Measurements from ENCODE around the gene DLG4.

The DLG4 gene

DNA sequence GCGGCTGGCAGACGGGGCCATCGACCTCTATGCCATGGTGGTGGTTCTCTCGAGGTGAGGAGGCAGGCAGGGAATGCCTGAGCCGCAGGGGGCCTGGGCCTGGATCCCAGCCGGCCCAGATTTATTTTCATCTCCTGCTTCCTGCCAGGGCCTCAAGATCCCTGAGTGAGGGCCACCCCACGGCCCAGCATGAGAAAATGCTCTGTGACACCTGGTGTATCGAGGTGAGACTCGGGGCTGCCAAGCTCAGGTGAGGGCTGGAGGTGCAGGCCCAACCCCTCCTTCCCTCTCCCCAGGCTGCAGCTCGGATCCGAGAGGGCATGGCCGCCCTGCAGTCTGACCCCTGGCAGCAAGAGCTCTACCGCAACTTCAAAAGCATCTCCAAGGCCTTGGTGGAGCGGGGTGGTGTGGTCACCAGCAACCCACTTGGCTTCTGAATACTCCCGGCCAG is 5.0 kb upstream of the DLG4 start:
- no peaks in the 10 kb centered on the region for H3K9me3 ChIP-seq (ENCODE audit: control insufficient read depth, low read depth, low read length)
- H3K27ac ChIP-seq (ENCODE audit: low read length): no peak overlapping the region
- H3K27me3 ChIP-seq (ENCODE audit: control insufficient read depth, insufficient read depth, low read length): no peaks in the 10 kb centered on the region
- no peak overlapping the region for H3K4me3 ChIP-seq (ENCODE audit: low read length)
- peaks cover 5% of the 10 kb centered on the region for H3K4me1 ChIP-seq (ENCODE audit: control insufficient read depth, low read depth, low read length)
- H3K36me3 ChIP-seq (ENCODE audit: control insufficient read depth, low read depth, low read length): peaks cover 68% of the 10 kb centered on the region
- H3K9ac ChIP-seq (ENCODE audit: low read length): no peak overlapping the region

DNA sequence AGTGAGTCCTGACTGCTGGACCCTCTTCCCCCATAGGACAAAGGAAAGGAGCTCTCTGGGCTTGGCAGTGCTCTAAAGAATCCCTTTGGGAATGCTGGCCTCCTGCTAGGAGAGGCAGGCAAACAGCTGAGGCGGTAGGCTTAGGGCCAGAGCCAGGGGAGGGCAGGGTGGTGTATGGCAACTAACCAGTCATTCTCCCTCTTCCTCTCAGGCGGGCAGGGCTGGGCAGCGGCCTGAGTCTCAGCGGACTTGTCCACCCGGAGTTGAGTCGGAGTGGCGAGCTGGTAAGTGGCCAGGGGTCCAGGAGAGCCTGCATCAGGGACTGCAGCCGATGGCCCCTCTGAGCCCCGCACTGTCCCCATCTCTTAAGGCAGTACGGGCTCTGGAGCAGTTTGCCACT is 4.5 kb upstream of the DLG4 start:
- H3K9ac ChIP-seq (ENCODE audit: low read length): no peak overlapping the region
- H3K9me3 ChIP-seq (ENCODE audit: control insufficient read depth, low read depth, low read length): no peaks in the 10 kb centered on the region
- peaks cover 9% of the 10 kb centered on the region for H3K4me1 ChIP-seq (ENCODE audit: control insufficient read depth, low read depth, low read length)
- no peak overlapping the region for H3K27ac ChIP-seq (ENCODE audit: low read length)
- no peak overlapping the region for H3K4me3 ChIP-seq (ENCODE audit: low read length)
- H3K27me3 ChIP-seq (ENCODE audit: control insufficient read depth, insufficient read depth, low read length): no peaks in the 10 kb centered on the region
- peaks cover 62% of the 10 kb centered on the region for H3K36me3 ChIP-seq (ENCODE audit: control insufficient read depth, low read depth, low read length)

DNA sequence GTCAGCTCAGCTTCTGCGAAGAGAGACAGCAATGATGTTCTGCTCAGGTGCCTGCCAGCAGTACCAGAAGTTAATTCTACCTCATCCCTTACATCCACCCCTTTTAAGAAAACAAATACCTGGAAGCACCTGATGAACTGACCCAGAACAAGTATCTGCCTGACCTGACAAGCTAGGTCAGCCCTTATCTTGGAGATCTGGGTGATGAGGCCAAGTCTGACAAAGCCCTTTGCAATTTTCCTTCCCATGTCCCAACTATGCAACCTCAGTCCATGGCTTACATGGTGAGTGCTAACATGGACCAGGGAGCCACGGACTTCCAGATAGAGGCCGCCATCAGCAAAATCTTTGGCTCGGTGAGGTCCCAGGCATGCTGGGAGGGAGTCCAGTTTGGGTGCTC is 3.7 kb upstream of the DLG4 start:
- H3K4me1 ChIP-seq (ENCODE audit: control insufficient read depth, low read depth, low read length): peaks cover 16% of the 10 kb centered on the region
- H3K27me3 ChIP-seq (ENCODE audit: control insufficient read depth, insufficient read depth, low read length): no peaks in the 10 kb centered on the region
- H3K36me3 ChIP-seq (ENCODE audit: control insufficient read depth, low read depth, low read length): peaks cover 55% of the 10 kb centered on the region
- no peak overlapping the region for H3K4me3 ChIP-seq (ENCODE audit: low read length)
- H3K27ac ChIP-seq (ENCODE audit: low read length): no peak overlapping the region
- H3K9me3 ChIP-seq (ENCODE audit: control insufficient read depth, low read depth, low read length): no peaks in the 10 kb centered on the region
- no peak overlapping the region for H3K9ac ChIP-seq (ENCODE audit: low read length)

DNA sequence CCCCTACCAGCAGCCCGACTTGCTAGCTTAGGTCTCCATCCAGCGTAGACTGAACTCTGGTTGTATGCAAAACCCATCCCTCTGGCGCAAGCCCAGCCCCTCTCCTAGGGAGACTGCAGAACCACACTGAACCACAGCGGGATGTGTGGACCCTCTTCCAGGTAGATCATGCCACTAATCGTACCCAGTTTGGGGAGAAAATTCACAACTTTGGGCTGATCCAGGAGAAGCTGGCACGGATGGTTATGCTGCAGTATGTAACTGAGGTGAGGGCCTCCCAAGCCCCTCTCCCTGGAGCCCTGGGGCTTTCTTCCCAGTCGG is 3.3 kb upstream of the DLG4 start:
- no peak overlapping the region for H3K27ac ChIP-seq (ENCODE audit: low read length)
- peaks cover 18% of the 10 kb centered on the region for H3K4me1 ChIP-seq (ENCODE audit: control insufficient read depth, low read depth, low read length)
- H3K9me3 ChIP-seq (ENCODE audit: control insufficient read depth, low read depth, low read length): no peaks in the 10 kb centered on the region
- H3K4me3 ChIP-seq (ENCODE audit: low read length): no peak overlapping the region
- H3K36me3 ChIP-seq (ENCODE audit: control insufficient read depth, low read depth, low read length): peaks cover 51% of the 10 kb centered on the region
- H3K9ac ChIP-seq (ENCODE audit: low read length): no peak overlapping the region
- H3K27me3 ChIP-seq (ENCODE audit: control insufficient read depth, insufficient read depth, low read length): no peaks in the 10 kb centered on the region

DNA sequence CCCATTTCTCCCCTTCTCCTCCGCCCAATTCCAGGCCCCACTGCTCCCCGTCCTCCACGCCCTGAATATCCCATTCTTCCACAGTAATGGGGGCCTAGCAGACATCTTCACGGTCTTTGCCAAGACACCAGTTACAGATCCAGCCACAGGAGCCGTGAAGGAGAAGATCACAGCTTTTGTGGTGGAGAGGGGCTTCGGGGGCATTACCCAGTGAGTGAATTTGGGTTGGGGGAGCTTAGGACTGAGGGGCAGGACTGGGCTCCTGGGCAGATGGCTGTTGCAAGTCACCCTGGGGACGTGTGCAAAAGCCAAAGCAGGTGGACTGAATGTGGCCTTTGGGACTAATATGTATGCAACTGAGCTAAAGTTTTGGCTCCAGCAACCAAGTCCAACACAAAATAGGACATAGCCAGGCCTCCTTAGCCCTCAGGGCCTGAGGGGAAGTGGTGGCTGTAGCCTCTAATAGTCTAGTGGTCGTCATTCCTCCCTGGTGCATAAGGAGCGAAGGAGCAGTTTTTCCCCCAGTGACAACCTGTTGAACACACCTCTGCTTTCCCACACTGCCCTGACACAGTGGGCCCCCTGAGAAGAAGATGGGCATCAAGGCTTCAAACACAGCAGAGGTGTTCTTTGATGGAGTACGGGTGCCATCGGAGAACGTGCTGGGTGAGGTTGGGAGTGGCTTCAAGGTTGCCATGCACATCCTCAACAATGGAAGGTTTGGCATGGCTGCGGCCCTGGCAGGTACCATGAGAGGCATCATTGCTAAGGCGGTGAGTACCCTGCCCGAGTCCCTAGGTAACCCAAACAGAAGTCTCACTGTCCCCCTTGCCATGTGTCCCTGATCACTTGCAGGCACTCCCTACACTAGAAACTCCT is 2.7 kb upstream of the DLG4 start:
- H3K9me3 ChIP-seq (ENCODE audit: control insufficient read depth, low read depth, low read length): no peaks in the 10 kb centered on the region

DNA sequence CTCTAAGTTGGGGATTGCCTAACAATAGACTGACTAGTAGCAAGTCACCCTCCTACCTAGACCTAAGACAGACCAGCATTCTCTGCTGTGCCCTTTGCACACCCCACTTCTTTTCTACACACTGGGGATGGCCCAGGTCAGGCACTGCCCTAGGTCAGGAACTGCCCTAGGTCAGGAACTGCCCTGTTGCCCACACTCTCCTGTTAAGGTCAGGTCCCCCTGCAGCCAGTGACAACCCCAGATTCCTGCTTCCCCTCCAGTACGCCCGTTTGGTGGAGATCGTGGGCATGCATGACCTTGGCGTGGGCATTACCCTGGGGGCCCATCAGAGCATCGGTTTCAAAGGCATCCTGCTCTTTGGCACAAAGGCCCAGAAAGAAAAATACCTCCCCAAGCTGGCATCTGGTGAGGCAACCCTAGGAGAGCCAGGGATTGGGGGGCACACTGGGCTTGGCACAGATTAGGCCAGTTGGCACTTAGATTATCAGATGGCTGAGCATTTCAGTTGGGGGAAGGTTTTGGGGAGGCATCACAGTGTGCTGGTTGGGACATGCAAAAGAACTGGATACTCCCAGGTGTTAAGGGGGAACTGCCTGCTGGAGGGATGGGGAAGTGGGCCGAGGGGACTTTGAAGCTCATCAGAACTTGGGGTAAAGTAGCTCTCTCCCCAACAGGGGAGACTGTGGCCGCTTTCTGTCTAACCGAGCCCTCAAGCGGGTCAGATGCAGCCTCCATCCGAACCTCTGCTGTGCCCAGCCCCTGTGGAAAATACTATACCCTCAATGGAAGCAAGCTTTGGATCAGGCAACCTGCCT is 1.8 kb upstream of the DLG4 start:
- Histone ChIP-seq H3K4me3 (ENCODE audit: low read length) (peak overlapping the region; percentile 92), H3K4me1 (ENCODE audit: control insufficient read depth, low read depth, low read length) (peaks cover 27% of the 10 kb centered on the region), H3K9me3 (ENCODE audit: control insufficient read depth, low read depth, low read length) (no peaks in the 10 kb centered on the region), H3K36me3 (ENCODE audit: control insufficient read depth, low read depth, low read length) (peaks cover 41% of the 10 kb centered on the region), H3K27ac (ENCODE audit: low read length) (no peak overlapping the region), H3K27me3 (ENCODE audit: control insufficient read depth, insufficient read depth, low read length) (no peaks in the 10 kb centered on the region), H3K9ac (ENCODE audit: low read length) (no peak overlapping the region)

More for the DNA sequence above, 2.7 kb upstream of the DLG4 start:
- Histone ChIP-seq H3K9ac (ENCODE audit: low read length) (no peak overlapping the region), H3K36me3 (ENCODE audit: control insufficient read depth, low read depth, low read length) (peaks cover 49% of the 10 kb centered on the region), H3K4me3 (ENCODE audit: low read length) (no peak overlapping the region), H3K27ac (ENCODE audit: low read length) (no peak overlapping the region), H3K27me3 (ENCODE audit: control insufficient read depth, insufficient read depth, low read length) (no peaks in the 10 kb centered on the region), H3K4me1 (ENCODE audit: control insufficient read depth, low read depth, low read length) (peaks cover 22% of the 10 kb centered on the region)

DNA sequence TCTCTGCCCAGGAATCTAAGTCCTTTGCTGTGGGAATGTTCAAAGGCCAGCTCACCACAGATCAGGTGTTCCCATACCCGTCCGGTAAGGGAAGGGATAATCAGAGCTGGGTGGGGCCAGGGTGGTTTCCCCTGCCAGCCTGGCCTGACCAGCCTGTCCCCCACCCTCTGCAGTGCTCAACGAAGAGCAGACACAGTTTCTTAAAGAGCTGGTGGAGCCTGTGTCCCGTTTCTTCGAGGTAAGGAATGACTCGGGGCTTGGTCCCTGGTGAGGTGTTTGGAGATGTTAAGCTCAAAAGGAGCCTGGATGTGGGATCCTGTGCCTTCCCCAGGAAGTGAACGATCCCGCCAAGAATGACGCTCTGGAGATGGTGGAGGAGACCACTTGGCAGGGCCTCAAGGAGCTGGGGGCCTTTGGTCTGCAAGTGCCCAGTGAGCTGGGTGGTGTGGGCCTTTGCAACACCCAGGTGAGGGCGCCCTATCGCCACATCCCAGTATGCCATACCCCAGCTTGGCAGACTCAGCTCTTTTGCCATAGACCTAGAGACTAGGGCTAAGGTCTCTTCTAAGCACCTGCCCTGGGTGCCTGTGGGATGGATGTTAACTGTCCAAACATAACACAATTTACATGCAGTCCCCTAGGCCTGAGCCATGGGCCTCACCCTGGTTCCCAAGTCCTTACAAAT is 1.1 kb upstream of the DLG4 start:
- Histone ChIP-seq H3K27ac (ENCODE audit: low read length) (peak overlapping the region; percentile 63), H3K4me3 (ENCODE audit: low read length) (peak overlapping the region; percentile 92), H3K4me1 (ENCODE audit: control insufficient read depth, low read depth, low read length) (peaks cover 33% of the 10 kb centered on the region), H3K36me3 (ENCODE audit: control insufficient read depth, low read depth, low read length) (peaks cover 35% of the 10 kb centered on the region), H3K9ac (ENCODE audit: low read length) (peak overlapping the region; percentile 78), H3K27me3 (ENCODE audit: control insufficient read depth, insufficient read depth, low read length) (no peaks in the 10 kb centered on the region), H3K9me3 (ENCODE audit: control insufficient read depth, low read depth, low read length) (no peaks in the 10 kb centered on the region)

DNA sequence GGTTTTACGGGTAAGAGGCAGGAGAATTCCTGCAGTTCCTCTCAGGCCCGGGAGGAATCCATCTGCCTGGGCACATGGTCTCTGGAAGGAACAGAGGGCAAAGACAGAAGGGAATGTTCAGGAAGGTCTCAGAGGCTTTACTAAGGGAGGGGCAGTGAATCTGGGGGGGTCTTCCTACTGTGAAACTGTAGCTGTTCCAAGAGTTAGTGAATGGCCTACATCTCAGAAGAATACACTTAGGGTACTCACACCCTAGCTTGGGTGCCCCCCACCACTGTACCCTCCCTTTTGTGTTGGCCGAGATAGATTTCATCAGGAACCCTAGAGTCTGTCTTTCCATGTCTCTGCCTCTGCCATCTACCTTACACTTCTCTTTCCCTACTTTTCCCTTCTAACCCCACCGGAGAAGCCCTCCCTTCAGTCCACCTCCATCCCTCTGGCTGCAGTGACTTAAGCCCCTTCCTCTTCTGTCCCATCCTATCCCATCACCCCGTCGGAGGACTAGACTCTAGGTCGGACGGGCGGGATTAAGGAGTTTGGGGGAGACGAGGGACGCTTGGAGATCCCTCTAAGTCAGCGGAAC is 316 bp downstream of the DLG4 start:
- H3K9me3 ChIP-seq (ENCODE audit: control insufficient read depth, low read depth, low read length): no peaks in the 10 kb centered on the region
- peaks cover 22% of the 10 kb centered on the region for H3K36me3 ChIP-seq (ENCODE audit: control insufficient read depth, low read depth, low read length)
- peaks cover 42% of the 10 kb centered on the region for H3K4me1 ChIP-seq (ENCODE audit: control insufficient read depth, low read depth, low read length)
- H3K4me3 ChIP-seq (ENCODE audit: low read length): peak overlapping the region; percentile 92
- peak overlapping the region; percentile 78 for H3K9ac ChIP-seq (ENCODE audit: low read length)
- H3K27me3 ChIP-seq (ENCODE audit: control insufficient read depth, insufficient read depth, low read length): no peaks in the 10 kb centered on the region
- no peak overlapping the region for H3K27ac ChIP-seq (ENCODE audit: low read length)

DNA sequence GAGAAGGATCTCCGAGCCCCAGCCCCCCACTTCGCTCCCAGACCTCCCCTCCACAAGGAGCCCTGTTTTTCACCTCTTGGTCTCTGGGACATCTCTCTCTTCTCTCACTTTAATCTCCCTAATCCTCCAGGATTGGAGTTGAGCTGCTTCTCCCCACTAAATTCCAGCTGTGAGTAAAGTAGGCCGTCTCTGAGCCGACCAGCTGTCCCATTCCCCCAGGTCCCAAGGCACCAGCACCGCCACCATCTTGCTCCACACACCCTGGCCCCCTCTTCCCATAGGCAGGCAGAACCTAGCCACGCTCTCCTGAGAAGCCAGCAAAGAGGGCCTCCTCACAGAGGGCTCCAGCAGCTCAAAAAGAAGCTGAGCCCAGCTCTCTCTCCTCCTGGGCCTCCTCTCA is 878 bp downstream of the DLG4 start:
- Histone ChIP-seq H3K27ac (ENCODE audit: low read length) (no peak overlapping the region), H3K36me3 (ENCODE audit: control insufficient read depth, low read depth, low read length) (peaks cover 17% of the 10 kb centered on the region), H3K9me3 (ENCODE audit: control insufficient read depth, low read depth, low read length) (no peaks in the 10 kb centered on the region), H3K4me3 (ENCODE audit: low read length) (no peak overlapping the region), H3K4me1 (ENCODE audit: control insufficient read depth, low read depth, low read length) (peaks cover 42% of the 10 kb centered on the region), H3K9ac (ENCODE audit: low read length) (no peak overlapping the region), H3K27me3 (ENCODE audit: control insufficient read depth, insufficient read depth, low read length) (no peaks in the 10 kb centered on the region)

DNA sequence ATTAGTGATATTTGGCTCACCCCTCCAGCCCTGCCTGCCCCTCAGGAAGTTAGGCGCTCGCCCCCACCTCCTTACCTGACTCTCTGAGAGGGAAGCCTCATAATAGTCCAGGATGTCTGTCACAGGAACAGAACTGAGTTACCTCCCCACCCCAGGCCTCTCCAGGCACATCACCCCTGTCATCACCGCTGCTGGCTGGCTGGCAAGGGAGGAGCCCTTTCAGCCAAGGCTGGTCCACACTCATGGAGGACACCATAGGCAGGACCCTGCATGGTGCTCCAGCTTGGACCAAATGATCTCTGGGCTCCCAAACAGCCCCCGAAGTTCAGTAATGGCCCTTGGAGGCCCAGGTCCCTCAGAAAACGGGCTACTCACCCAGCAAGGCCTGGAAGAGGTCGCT is 1.5 kb downstream of the DLG4 start:
- Histone ChIP-seq H3K27me3 (ENCODE audit: control insufficient read depth, insufficient read depth, low read length) (no peaks in the 10 kb centered on the region), H3K27ac (ENCODE audit: low read length) (no peak overlapping the region), H3K9me3 (ENCODE audit: control insufficient read depth, low read depth, low read length) (no peaks in the 10 kb centered on the region), H3K36me3 (ENCODE audit: control insufficient read depth, low read depth, low read length) (peaks cover 11% of the 10 kb centered on the region), H3K9ac (ENCODE audit: low read length) (no peak overlapping the region), H3K4me1 (ENCODE audit: control insufficient read depth, low read depth, low read length) (peaks cover 48% of the 10 kb centered on the region), H3K4me3 (ENCODE audit: low read length) (no peak overlapping the region)

All from iPS-18a (cell line).